ENCODE measurements around the gene CEACAM8. TPM values are rescaled to one million over a fixed set of nuclear protein-coding genes. Genes with fewer than 3 reads are reported as not detected.
"Not testable (repeated sequence)": the region's sequence is repeated elsewhere in the genome, so short reads cannot be mapped to it uniquely, and the experiment has no call there.

The CEACAM8 gene
- total and polyA plus RNA-seq, 2 donors (not counting 3 experiments of a cell fraction or from before 2014, with no cell fraction given), result not detected

DNA sequence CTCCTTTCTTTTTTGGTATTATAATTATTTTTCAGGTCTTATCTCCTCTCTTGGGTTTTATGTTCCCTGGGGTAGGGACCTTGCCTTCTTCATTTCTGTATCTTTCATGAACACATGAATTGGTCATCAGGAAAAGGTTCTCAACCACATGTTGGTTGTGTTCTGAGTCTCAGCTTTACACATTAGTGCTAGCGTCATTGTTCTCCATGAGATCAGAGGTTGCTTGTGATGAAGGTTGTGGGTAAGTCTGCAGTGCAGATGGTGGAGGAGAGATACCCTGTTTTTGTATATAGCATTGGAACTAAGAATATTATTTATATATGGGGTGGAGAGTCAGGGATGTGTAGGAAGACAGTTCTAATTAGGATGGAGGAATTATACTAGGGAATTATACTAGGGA is 24.5 kb upstream of the CEACAM8 start:
- Histone ChIP-seq H2AFZ (ENCODE audit: low read depth, low read length) (no peak overlapping the region), H3K4me1 (ENCODE audit: control insufficient read depth, extremely low read depth, insufficient read depth, low read length) (no peaks in the 10 kb centered on the region), H3K9ac (replicated peaks; ENCODE audit: extremely low read depth, insufficient read depth, low read length) (no peak overlapping the region), H4K20me1 (replicated peaks; ENCODE audit: control insufficient read depth, extremely low read depth, insufficient read depth, low read length) (no peaks in the 10 kb centered on the region), H3K27ac (ENCODE audit: insufficient read depth, low read depth, low read length) (no peak overlapping the region), H3K9me3 (replicated peaks; ENCODE audit: control insufficient read depth, insufficient read depth, low read length) (no peaks in the 10 kb centered on the region), H3K79me2 (ENCODE audit: control insufficient read depth, insufficient read depth, low read length) (no peaks in the 10 kb centered on the region), H3K4me2 (ENCODE audit: insufficient read depth, low read length) (no peak overlapping the region), H3K36me3 (ENCODE audit: control insufficient read depth in 2 of 2, extremely low read depth in 1 of 2, insufficient read depth in 2 of 2, low read length in 2 of 2) (no peaks in the 10 kb centered on the region), H3K9me1 (replicated peaks; ENCODE audit: control insufficient read depth, extremely low read depth, insufficient read depth, low read length) (no peaks in the 10 kb centered on the region), H3K27me3 (ENCODE audit: control insufficient read depth in 2 of 2, insufficient read depth in 2 of 2, low read length in 2 of 2) (no peaks in the 10 kb centered on the region), H3K4me3 (replicated peaks in 1 of 3; ENCODE audit: insufficient read depth in 1 of 3, low read depth in 1 of 3, low read length in 3 of 3) (no peak overlapping the region)
- no TSS peak for BruUV-seq (replicated peaks)
- ChIA-PET POLR2A (no interaction called here), CTCF (no interaction called here)
- TF ChIP-seq, protein P1, sequence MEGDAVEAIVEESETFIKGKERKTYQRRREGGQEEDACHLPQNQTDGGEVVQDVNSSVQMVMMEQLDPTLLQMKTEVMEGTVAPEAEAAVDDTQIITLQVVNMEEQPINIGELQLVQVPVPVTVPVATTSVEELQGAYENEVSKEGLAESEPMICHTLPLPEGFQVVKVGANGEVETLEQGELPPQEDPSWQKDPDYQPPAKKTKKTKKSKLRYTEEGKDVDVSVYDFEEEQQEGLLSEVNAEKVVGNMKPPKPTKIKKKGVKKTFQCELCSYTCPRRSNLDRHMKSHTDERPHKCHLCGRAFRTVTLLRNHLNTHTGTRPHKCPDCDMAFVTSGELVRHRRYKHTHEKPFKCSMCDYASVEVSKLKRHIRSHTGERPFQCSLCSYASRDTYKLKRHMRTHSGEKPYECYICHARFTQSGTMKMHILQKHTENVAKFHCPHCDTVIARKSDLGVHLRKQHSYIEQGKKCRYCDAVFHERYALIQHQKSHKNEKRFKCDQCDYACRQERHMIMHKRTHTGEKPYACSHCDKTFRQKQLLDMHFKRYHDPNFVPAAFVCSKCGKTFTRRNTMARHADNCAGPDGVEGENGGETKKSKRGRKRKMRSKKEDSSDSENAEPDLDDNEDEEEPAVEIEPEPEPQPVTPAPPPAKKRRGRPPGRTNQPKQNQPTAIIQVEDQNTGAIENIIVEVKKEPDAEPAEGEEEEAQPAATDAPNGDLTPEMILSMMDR (IDR thresholded peaks at IDR 0.05; ENCODE audit: extremely low read depth in 1 of 2, insufficient read depth in 1 of 2, low read depth in 1 of 2, low read length in 2 of 2), result no peak
- intact Hi-C loops (cut with micrococcal nuclease) (no loop called here), dilution Hi-C loops (cut with MboI; ENCODE audit: extremely low pct_ligation_motif_present, low sequenced_read_pairs) (no loop called here)
- FAIRE-seq (no peak), DNase-seq (ENCODE audit: low read depth, low spot score) (no peak)

DNA sequence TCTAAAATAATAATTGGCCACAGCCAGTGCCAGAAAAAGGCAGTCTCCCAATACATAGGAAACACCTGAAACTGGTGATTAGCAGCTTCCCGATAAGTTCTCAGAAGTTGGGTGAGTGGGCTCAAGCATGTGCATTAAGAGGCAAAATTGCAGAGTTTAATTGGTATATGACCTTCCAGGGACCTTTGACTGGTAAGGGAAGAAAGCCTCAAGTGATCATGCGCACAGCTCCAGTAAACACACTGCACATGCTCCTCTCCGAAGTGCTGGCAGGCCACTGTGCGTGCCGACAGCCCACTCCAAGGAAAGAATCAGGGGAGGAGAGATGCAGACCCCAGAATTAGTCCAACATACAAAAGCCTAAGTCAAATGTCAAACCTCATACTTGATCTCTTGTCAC is 18.9 kb upstream of the CEACAM8 start:
- no peak for DNase-seq (ENCODE audit: low read depth, low spot score)
- H3K4me3 ChIP-seq (replicated peaks in 1 of 3; ENCODE audit: insufficient read depth in 1 of 3, low read depth in 1 of 3, low read length in 3 of 3), result no peak overlapping the region
- H3K4me1 ChIP-seq (ENCODE audit: control insufficient read depth, extremely low read depth, insufficient read depth, low read length), result no peaks in the 10 kb centered on the region
- no peak overlapping the region for H3K27ac ChIP-seq (ENCODE audit: insufficient read depth, low read depth, low read length)
- no TSS peak for BruUV-seq (replicated peaks)
- H3K4me2 ChIP-seq (ENCODE audit: insufficient read depth, low read length), result no peak overlapping the region
- no peak overlapping the region for H3K9ac ChIP-seq (replicated peaks; ENCODE audit: extremely low read depth, insufficient read depth, low read length)
- H3K9me3 ChIP-seq (replicated peaks; ENCODE audit: control insufficient read depth, insufficient read depth, low read length), result no peaks in the 10 kb centered on the region
- no peaks in the 10 kb centered on the region for H4K20me1 ChIP-seq (replicated peaks; ENCODE audit: control insufficient read depth, extremely low read depth, insufficient read depth, low read length)
- intact Hi-C loops (cut with micrococcal nuclease) (no loop called here), dilution Hi-C loops (cut with MboI; ENCODE audit: extremely low pct_ligation_motif_present, low sequenced_read_pairs) (no loop called here)
- FAIRE-seq, result no peak
- H3K79me2 ChIP-seq (ENCODE audit: control insufficient read depth, insufficient read depth, low read length), result no peaks in the 10 kb centered on the region
- TF ChIP-seq EZH2 (IDR thresholded peaks at IDR 0.05; ENCODE audit: borderline replicate concordance, low read depth, low read length, severe bottlenecking) (no peak), GATA2 (IDR thresholded peaks at IDR 0.05; ENCODE audit: insufficient read depth, insufficient read length, low read depth, low read length) (no peak), POLR2A (IDR thresholded peaks at IDR 0.05; ENCODE audit: low read depth, low read length) (no peak), MYC (IDR thresholded peaks at IDR 0.05; ENCODE audit: low read depth, low read length) (no peak)
- TF ChIP-seq, protein P1 (IDR thresholded peaks at IDR 0.05; ENCODE audit: extremely low read depth in 1 of 2, insufficient read depth in 1 of 2, low read depth in 1 of 2, low read length in 2 of 2), result no peak
- TF ChIP-seq, protein P2, sequence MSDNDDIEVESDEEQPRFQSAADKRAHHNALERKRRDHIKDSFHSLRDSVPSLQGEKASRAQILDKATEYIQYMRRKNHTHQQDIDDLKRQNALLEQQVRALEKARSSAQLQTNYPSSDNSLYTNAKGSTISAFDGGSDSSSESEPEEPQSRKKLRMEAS (IDR thresholded peaks at IDR 0.05; ENCODE audit: insufficient read depth, insufficient read length), result no peak
- H3K36me3 ChIP-seq (ENCODE audit: control insufficient read depth in 2 of 2, extremely low read depth in 1 of 2, insufficient read depth in 2 of 2, low read length in 2 of 2), result no peaks in the 10 kb centered on the region
- no peaks in the 10 kb centered on the region for H3K9me1 ChIP-seq (replicated peaks; ENCODE audit: control insufficient read depth, extremely low read depth, insufficient read depth, low read length)
- ChIA-PET CTCF (no interaction called here), POLR2A (no interaction called here)
- no peaks in the 10 kb centered on the region for H3K27me3 ChIP-seq (ENCODE audit: control insufficient read depth in 2 of 2, insufficient read depth in 2 of 2, low read length in 2 of 2)
- H2AFZ ChIP-seq (ENCODE audit: low read depth, low read length), result no peak overlapping the region

DNA sequence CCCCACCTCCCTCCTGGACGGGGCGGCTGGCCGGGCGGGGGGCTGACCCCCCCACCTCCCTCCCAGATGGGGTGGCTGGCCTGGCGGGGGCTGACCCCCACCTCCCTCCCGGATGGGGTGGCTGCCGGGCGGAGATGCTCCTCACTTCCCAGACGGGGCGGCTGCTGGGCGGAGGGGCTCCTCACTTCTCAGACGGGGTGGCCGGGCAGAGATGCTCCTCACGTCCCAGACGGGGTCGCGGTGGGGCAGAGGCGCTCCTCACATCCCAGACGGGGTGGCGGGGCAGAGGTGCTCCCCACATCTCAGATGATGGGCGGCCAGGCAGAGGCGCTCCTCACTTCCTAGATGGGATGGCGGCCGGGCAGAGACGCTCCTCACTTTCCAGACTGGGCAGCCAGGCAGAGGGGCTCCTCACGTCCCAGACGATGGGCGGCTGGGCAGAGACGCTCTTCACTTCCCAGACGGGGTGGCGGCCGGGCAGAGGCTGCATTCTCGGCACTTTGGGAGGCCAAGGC is 15.7 kb upstream of the CEACAM8 start:
- DNase-seq (ENCODE audit: low read depth, low spot score); H3K27ac ChIP-seq (ENCODE audit: insufficient read depth, low read depth, low read length); H3K9me1 ChIP-seq (replicated peaks; ENCODE audit: control insufficient read depth, extremely low read depth, insufficient read depth, low read length); H3K36me3 ChIP-seq (ENCODE audit: control insufficient read depth in 2 of 2, extremely low read depth in 1 of 2, insufficient read depth in 2 of 2, low read length in 2 of 2); H3K4me2 ChIP-seq (ENCODE audit: insufficient read depth, low read length); H3K27me3 ChIP-seq (ENCODE audit: control insufficient read depth in 2 of 2, insufficient read depth in 2 of 2, low read length in 2 of 2); H4K20me1 ChIP-seq (replicated peaks; ENCODE audit: control insufficient read depth, extremely low read depth, insufficient read depth, low read length); dilution Hi-C loops (cut with MboI; ENCODE audit: extremely low pct_ligation_motif_present, low sequenced_read_pairs); H3K79me2 ChIP-seq (ENCODE audit: control insufficient read depth, insufficient read depth, low read length); H3K4me3 ChIP-seq (replicated peaks in 1 of 3; ENCODE audit: insufficient read depth in 1 of 3, low read depth in 1 of 3, low read length in 3 of 3); BruUV-seq (replicated peaks); H3K9ac ChIP-seq (replicated peaks; ENCODE audit: extremely low read depth, insufficient read depth, low read length); H3K9me3 ChIP-seq (replicated peaks; ENCODE audit: control insufficient read depth, insufficient read depth, low read length); FAIRE-seq; POLR2A ChIA-PET; intact Hi-C loops (cut with micrococcal nuclease); H2AFZ ChIP-seq (ENCODE audit: low read depth, low read length); H3K4me1 ChIP-seq (ENCODE audit: control insufficient read depth, extremely low read depth, insufficient read depth, low read length); CTCF ChIA-PET: not testable (repeated sequence)

Measured in endothelial cell of umbilical vein (primary cell).